Activated CD8-positive, alpha-beta memory T cell treated with anti-CD3 and anti-CD28 coated beads, Interleukin-2, amount 50 U/mL, for 1 hour (primary cell): Measurements from ENCODE around the gene ADIG.
"Not testable (repeated sequence)": the region's sequence is repeated elsewhere in the genome, so short reads cannot be mapped to it uniquely, and the experiment has no call there.

Experiments used
- DNase-seq: peaks from one replicate; pipeline ENCODE4 v3.0.0-alpha.2; 2020; ENCODE audit errors: extremely low read depth

Gene ADIG

GRCh38 chr20:38569747-38570525 is 11.1 kb upstream of the ADIG start:
- no peak for DNase-seq

- no peak for DNase-seq
These were observed 7.6 kb upstream of the ADIG start for GRCh38 chr20:38573413-38573812.

GRCh38 chr20:38579219-38579910 is 1.6 kb upstream of the ADIG start:
- no peak for DNase-seq

GRCh38 chr20:38579921-38580320 is 1.1 kb upstream of the ADIG start:
- no peak for DNase-seq

GRCh38 chr20:38581830-38582358 is 897 bp downstream of the ADIG start:
- no peak for DNase-seq

- no peak for DNase-seq
These were observed 2.3 kb downstream of the ADIG start for GRCh38 chr20:38583306-38583705.

- no peak for DNase-seq
These were observed 3.2 kb downstream of the ADIG start for GRCh38 chr20:38584099-38584763.

GRCh38 chr20:38585404-38586180 is 4.6 kb downstream of the ADIG start:
- DNase-seq, result no peak

GRCh38 chr20:38586181-38586525 is 5.2 kb downstream of the ADIG start:
- DNase-seq, result no peak

- no peak for DNase-seq
These were observed 7.3 kb downstream of the ADIG start for GRCh38 chr20:38588303-38588702.

GRCh38 chr20:38589351-38589750 is 8.4 kb downstream of the ADIG start:
- DNase-seq, result no peak

GRCh38 chr20:38589967-38590675 is 9.1 kb downstream of the ADIG start:
- no peak for DNase-seq

GRCh38 chr20:38590676-38591473 is 9.9 kb downstream of the ADIG start:
- no peak for DNase-seq

GRCh38 chr20:38591474-38592410 is 10.7 kb downstream of the ADIG start:
- DNase-seq, result no peak

- not testable (repeated sequence) for DNase-seq
These were observed 11.4 kb downstream of the ADIG start for GRCh38 chr20:38592411-38592790.

GRCh38 chr20:38594281-38594680 is 13.3 kb downstream of the ADIG start:
- DNase-seq, result not testable (repeated sequence)

GRCh38 chr20:38595886-38596285 is 14.9 kb downstream of the ADIG start:
- not testable (repeated sequence) for DNase-seq

GRCh38 chr20:38599410-38599882 is 18.4 kb downstream of the ADIG start:
- DNase-seq, result no peak

- no peak for DNase-seq
These were observed 19.1 kb downstream of the ADIG start for GRCh38 chr20:38600057-38600456.
